Heart left ventricle (tissue), 13 donors: ENCODE results near the gene PCLO.

ENCODE experiments used
- POLR2A ChIP-seq, 2 donors: fragments of 450-650 bp; IDR thresholded peaks; one replicate each; pipeline ENCODE4 v1.6.1; 2017; ENCODE audit warnings: antibody characterized with exemption in 2 of 2, mild to moderate bottlenecking in 2 of 2, moderate library complexity in 2 of 2
- TF ChIP-seq, protein P1 (sequence below), 12 donors: fragments of 200-600 bp; sonication (generic) in 4 of 12; IDR thresholded peaks; one replicate each; pipeline versions ENCODE4 v1.5.0 to v1.8.0; 2018 to 2022; ENCODE audit warnings: antibody characterized with exemption in 12 of 12, mild to moderate bottlenecking in 5 of 12
- donor health status: ischemic (EF 13 %, LVEDD 7.1; RV severe dilation, severe dysfunction).
- donor health status: DM: no; HTN: yes; CAD: no.
- donor health status: DM: no; HTN: no; CAD: no.
- donor health status: ischemic (EF 25% LVEDD 6.9; RV normal size, moderate dysfunction).
- donor health status: ischemic (EF 25% LVEDD 5.7; RV mildly dilated, moderate dysfunction).
- donor health status: ischemic (EF 35%, LVEDD 5.7; RV mildly dilated, moderate dysfunction).
- donor health status: nonischemic (EF 11% LVEDD 7.7; RV severe dilation, severe dysfunction).
- donor health status: DM: yes; HTN: yes; CAD: no.
- donor health status: PGD.
- donor health status: ischemic (EF 29% LVEDD 5.4; RV normal size, mild dysfunction).
- donor health status: nonischemic (EF 23%, LVEDD 6.1; RV moderate dilation, normal function).

DNA sequence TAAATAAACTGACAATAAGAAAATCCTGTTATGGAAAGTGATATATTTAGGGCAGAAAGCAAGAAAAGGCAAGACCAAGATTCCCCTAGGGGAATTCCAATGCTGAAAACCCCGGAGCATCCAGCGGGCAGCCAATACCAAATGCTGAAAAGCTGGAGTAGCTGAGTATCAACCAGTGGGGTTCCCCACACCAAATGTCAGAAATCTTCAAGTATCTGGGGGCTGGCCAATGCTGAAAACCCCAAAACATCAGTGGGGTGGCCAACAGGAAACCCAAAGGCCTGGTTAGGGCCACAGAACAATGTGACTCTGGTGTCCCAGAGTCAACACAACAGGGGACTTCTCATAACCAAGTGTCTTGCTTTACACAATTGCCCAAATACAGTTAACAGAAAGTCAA, 447.3 kb downstream of the PCLO start:
- no peak for TF ChIP-seq POLR2A (IDR thresholded peaks at IDR 0.05)
- TF ChIP-seq, protein P1, sequence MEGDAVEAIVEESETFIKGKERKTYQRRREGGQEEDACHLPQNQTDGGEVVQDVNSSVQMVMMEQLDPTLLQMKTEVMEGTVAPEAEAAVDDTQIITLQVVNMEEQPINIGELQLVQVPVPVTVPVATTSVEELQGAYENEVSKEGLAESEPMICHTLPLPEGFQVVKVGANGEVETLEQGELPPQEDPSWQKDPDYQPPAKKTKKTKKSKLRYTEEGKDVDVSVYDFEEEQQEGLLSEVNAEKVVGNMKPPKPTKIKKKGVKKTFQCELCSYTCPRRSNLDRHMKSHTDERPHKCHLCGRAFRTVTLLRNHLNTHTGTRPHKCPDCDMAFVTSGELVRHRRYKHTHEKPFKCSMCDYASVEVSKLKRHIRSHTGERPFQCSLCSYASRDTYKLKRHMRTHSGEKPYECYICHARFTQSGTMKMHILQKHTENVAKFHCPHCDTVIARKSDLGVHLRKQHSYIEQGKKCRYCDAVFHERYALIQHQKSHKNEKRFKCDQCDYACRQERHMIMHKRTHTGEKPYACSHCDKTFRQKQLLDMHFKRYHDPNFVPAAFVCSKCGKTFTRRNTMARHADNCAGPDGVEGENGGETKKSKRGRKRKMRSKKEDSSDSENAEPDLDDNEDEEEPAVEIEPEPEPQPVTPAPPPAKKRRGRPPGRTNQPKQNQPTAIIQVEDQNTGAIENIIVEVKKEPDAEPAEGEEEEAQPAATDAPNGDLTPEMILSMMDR (IDR thresholded peaks at IDR 0.05) = no peak
